Right hindlimb (tissue), 1 donor: ENCODE measurements around the gene SEBOX.
A peak's percentile ranks its signal among the peaks of the same experiment; 100 is the strongest.
"Not testable (repeated sequence)": the region's sequence is repeated elsewhere in the genome, so short reads cannot be mapped to it uniquely, and the experiment has no call there.

ENCODE experiments used
- DNase-seq: peaks from one replicate; pipeline ENCODE4 v3.0.0-alpha.2; 2018

The SEBOX gene

GRCh38 chr17:28367641-28368305 lies 2.8 kb upstream of the SEBOX start:
- DNase-seq: no peak

- DNase-seq: peak; percentile 7
These were observed 1.6 kb upstream of the SEBOX start for GRCh38 chr17:28366605-28367004.

- DNase-seq: peak; percentile 8
These were observed 488 bp upstream of the SEBOX start for GRCh38 chr17:28365487-28365886.

- DNase-seq: no peak
These were observed 986 bp downstream of the SEBOX start for GRCh38 chr17:28363776-28364650.

GRCh38 chr17:28363186-28363585 lies 1.8 kb downstream of the SEBOX start:
- no peak for DNase-seq

GRCh38 chr17:28357901-28358197 lies 7.2 kb downstream of the SEBOX start:
- DNase-seq: no peak

- DNase-seq: peak; percentile 98
These were observed 7.7 kb downstream of the SEBOX start, which contains the start of gene POLDIP2 for GRCh38 chr17:28357061-28357900. Gene POLDIP2 (minus strand): TSS chr17:28357527. CDS start chr17:28357448, 79 bp downstream.

GRCh38 chr17:28350271-28350670 lies 14.7 kb downstream of the SEBOX start:
- DNase-seq: no peak

GRCh38 chr17:28348979-28349378 lies 16.0 kb downstream of the SEBOX start:
- no peak for DNase-seq

GRCh38 chr17:28347261-28347891 lies 17.6 kb downstream of the SEBOX start:
- DNase-seq: no peak

GRCh38 chr17:28346746-28347246 lies 18.2 kb downstream of the SEBOX start:
- no peak for DNase-seq

GRCh38 chr17:28346199-28346580 lies 18.8 kb downstream of the SEBOX start:
- no peak for DNase-seq

- DNase-seq: no peak
These were observed 19.4 kb downstream of the SEBOX start for GRCh38 chr17:28345419-28346198.

GRCh38 chr17:28344435-28344901 lies 20.5 kb downstream of the SEBOX start:
- DNase-seq: no peak

- DNase-seq: no peak
These were observed 21.0 kb downstream of the SEBOX start for GRCh38 chr17:28344011-28344410.

- DNase-seq: no peak
These were observed 21.5 kb downstream of the SEBOX start for GRCh38 chr17:28343491-28343932.

GRCh38 chr17:28342313-28342712 lies 22.7 kb downstream of the SEBOX start:
- no peak for DNase-seq

GRCh38 chr17:28341516-28341915 lies 23.5 kb downstream of the SEBOX start:
- DNase-seq: no peak

- DNase-seq: no peak
These were observed 24.6 kb downstream of the SEBOX start for GRCh38 chr17:28340374-28340773.

GRCh38 chr17:28339431-28339830 lies 25.6 kb downstream of the SEBOX start:
- DNase-seq: no peak

GRCh38 chr17:28338769-28339212 lies 26.2 kb downstream of the SEBOX start:
- not testable (repeated sequence) for DNase-seq
